ENCODE measurements around the gene OR6B2. TPM values are rescaled to one million over a fixed set of nuclear protein-coding genes. Genes with fewer than 3 reads are reported as not detected.

OR6B2 gene
- total RNA-seq, 1 donor from 2014 or later, result not detected

- H3K9me3 ChIP-seq, result no peaks in the 10 kb centered on the region
- H3K4me3 ChIP-seq, result no peak overlapping the region
- H3K27me3 ChIP-seq (ENCODE audit: low read depth), result peaks cover 28% of the 10 kb centered on the region
- no peak for TF ChIP-seq CTCF (IDR thresholded peaks at IDR 0.05)
- DNase-seq (no peak), ATAC-seq (no peak)
- H3K36me3 ChIP-seq, result no peaks in the 10 kb centered on the region
- no peaks in the 10 kb centered on the region for H3K4me1 ChIP-seq
- H3K27ac ChIP-seq, result no peak overlapping the region
- intact Hi-C loops (cut with DNase I), result no loop called here
Observed at GRCh38 chr2:240056678-240057077, 26.4 kb upstream of the OR6B2 start.

GRCh38 chr2:240055177-240055917 lies 25.1 kb upstream of the OR6B2 start:
- ATAC-seq, result no peak

GRCh38 chr2:240053173-240054155 lies 23.2 kb upstream of the OR6B2 start, which contains the start of gene OR6B3:
OR6B3 (minus strand) TSS chr2:240053521.
- Histone ChIP-seq H3K9me3 (no peaks in the 10 kb centered on the region), H3K27ac (no peak within 1 kb of the TSS), H3K27me3 (ENCODE audit: low read depth) (peaks cover 42% of the 10 kb centered on the region), H3K4me3 (no peak within 1 kb of the TSS), H3K4me1 (no peaks in the 10 kb centered on the region), H3K36me3 (no peaks in the 10 kb centered on the region)
- intact Hi-C loops (cut with DNase I), result no loop called here
- no peak for DNase-seq
- TF ChIP-seq CTCF (IDR thresholded peaks at IDR 0.05), result no peak
- no peak for ATAC-seq

More at GRCh38 chr2:240055177-240055917, 25.1 kb upstream of the OR6B2 start:
- Histone ChIP-seq H3K9me3 (no peaks in the 10 kb centered on the region), H3K27ac (no peak overlapping the region), H3K4me3 (no peak overlapping the region), H3K4me1 (no peaks in the 10 kb centered on the region), H3K27me3 (ENCODE audit: low read depth) (peaks cover 28% of the 10 kb centered on the region), H3K36me3 (no peaks in the 10 kb centered on the region)
- no peak for TF ChIP-seq CTCF (IDR thresholded peaks at IDR 0.05)
- DNase-seq, result no peak
- intact Hi-C loops (cut with DNase I), result no loop called here

GRCh38 chr2:240052524-240052923 lies 22.3 kb upstream of the OR6B2 start:
- ATAC-seq (no peak), DNase-seq (no peak)
- peaks cover 49% of the 10 kb centered on the region for H3K27me3 ChIP-seq (ENCODE audit: low read depth)
- no peaks in the 10 kb centered on the region for H3K4me1 ChIP-seq
- no peak overlapping the region for H3K27ac ChIP-seq
- no peaks in the 10 kb centered on the region for H3K36me3 ChIP-seq
- TF ChIP-seq CTCF (IDR thresholded peaks at IDR 0.05), result no peak
- H3K9me3 ChIP-seq, result no peaks in the 10 kb centered on the region
- intact Hi-C loops (cut with DNase I), result no loop called here
- H3K4me3 ChIP-seq, result no peak overlapping the region

GRCh38 chr2:240051697-240052096 lies 21.5 kb upstream of the OR6B2 start:
- Histone ChIP-seq H3K9me3 (no peaks in the 10 kb centered on the region), H3K36me3 (no peaks in the 10 kb centered on the region), H3K27me3 (ENCODE audit: low read depth) (peaks cover 49% of the 10 kb centered on the region), H3K27ac (no peak overlapping the region), H3K4me1 (no peaks in the 10 kb centered on the region), H3K4me3 (no peak overlapping the region)
- intact Hi-C loops (cut with DNase I), result no loop called here
- DNase-seq, result no peak
- no peak for TF ChIP-seq CTCF (IDR thresholded peaks at IDR 0.05)
- no peak for ATAC-seq
